Prostate gland (tissue), 2 donors: ENCODE data around the gene COIL. TPM values are rescaled to one million over a fixed set of nuclear protein-coding genes. Genes with fewer than 3 reads are reported as not detected.

Experiments
- DNase-seq: peaks from one replicate; pipeline ENCODE4 v3.0.0-alpha.2; 2019; ENCODE audit warnings: low spot score
- H3K27ac ChIP-seq, 2 donors: fragments of 200-600 bp; sonication (generic); 2 replicates each; pipeline ENCODE4 v1.5.1; 2017 to 2019
- H3K27me3 ChIP-seq: fragments of 200-600 bp; sonication (generic); replicated peaks from 2 replicates; pipeline ENCODE4 v1.5.1; 2019; ENCODE audit not compliant: insufficient read depth
- H3K36me3 ChIP-seq, 2 donors: fragments of 200-600 bp; sonication (generic); 1 replicate in 1 of 2; 2 replicates in 1 of 2; pipeline versions ENCODE4 v1.5.1 to v1.8.1; 2017 to 2019
- H3K4me1 ChIP-seq: fragments of 200-600 bp; sonication (generic); replicated peaks from 2 replicates; pipeline ENCODE4 v1.5.1; 2019
- H3K4me3 ChIP-seq, 2 donors: fragments of 200-600 bp; sonication (generic); 2 replicates each; pipeline ENCODE4 v1.5.1; 2017 to 2019
- H3K9me3 ChIP-seq: fragments of 200-600 bp; sonication (generic); 2 replicates; pipeline ENCODE4 v1.5.1; 2017
- CTCF ChIP-seq, 4 experiments: fragments of 200-600 bp in 2 of 4; fragments of 450-650 bp in 2 of 4; sonication (generic) in 2 of 4; IDR thresholded peaks; 1 replicate in 3 of 4; 2 replicates in 1 of 4; pipeline ENCODE4 v1.5.1; 2016 to 2019; ENCODE audit warnings: antibody characterized with exemption in 4 of 4, mild to moderate bottlenecking in 2 of 4, moderate library complexity in 2 of 4
- POLR2A ChIP-seq: fragments of 450-650 bp; IDR thresholded peaks from one replicate; pipeline ENCODE4 v1.6.1; 2016; ENCODE audit warnings: antibody characterized with exemption, mild to moderate bottlenecking
- POLR2AphosphoS5 ChIP-seq: sonication (generic); formaldehyde crosslinking; IDR thresholded peaks from one replicate; pipeline ENCODE4 v1.6.1; 2017; ENCODE audit warnings: antibody characterized with exemption
- WGBS: methylation state at CpG from one replicate; pipeline ENCODE4 v1.1.5; 2018; 5-methylcytosine and 5-hydroxymethylcytosine counted together
- intact Hi-C: fragments of 100-400 bp; cut with DNase I; formaldehyde crosslinking; loops from one replicate; pipeline ENCODE4 v1.14.2; 2022
- total RNA-seq, 2 donors: library from RNA; depleted of rRNA; stranded (reverse); fragments of >200 nt; gene quantifications; one replicate each; pipeline ENCODE4 v1.1.0, GENCODE V29; 2016

COIL gene
- total RNA-seq, 2 donors from 2014 or later: 14.8 to 22.3 TPM

- intact Hi-C loops: no loop called here
- Histone ChIP-seq H3K9me3 (no peaks in the 10 kb centered on the region), H3K4me3 (no peak overlapping the region), H3K36me3 (peaks cover 12 to 19% of the 10 kb centered on the region in 2 donors), H3K27ac (no peak overlapping the region), H3K4me1 (no peaks in the 10 kb centered on the region), H3K27me3 (no peaks in the 10 kb centered on the region)
- DNase-seq: no peak
- WGBS: 97% methylated on average over 4 of the region's 4 CpGs
- TF ChIP-seq POLR2AphosphoS5 (no peak), CTCF (IDR thresholded peaks at IDR 0.05) (no peak), POLR2A (no peak)
Measured at GRCh38 chr17:56902348-56902747, 58.5 kb downstream of the COIL start.

GRCh38 chr17:56899403-56899802 is 61.4 kb downstream of the COIL start:
- no peak overlapping the region for H3K4me3 ChIP-seq
- WGBS: 96% methylated on average over 7 of the region's 7 CpGs
- H3K4me1 ChIP-seq: no peaks in the 10 kb centered on the region
- peaks cover 12 to 19% of the 10 kb centered on the region in 2 donors for H3K36me3 ChIP-seq
- no peaks in the 10 kb centered on the region for H3K9me3 ChIP-seq
- DNase-seq: no peak
- TF ChIP-seq POLR2AphosphoS5: no peak
- intact Hi-C loops: no loop called here
- H3K27ac ChIP-seq: no peak overlapping the region
- H3K27me3 ChIP-seq: no peaks in the 10 kb centered on the region

- intact Hi-C loops: no loop called here
- Histone ChIP-seq H3K36me3 (peaks cover 10 to 15% of the 10 kb centered on the region in 2 donors), H3K27ac (no peak overlapping the region), H3K4me1 (no peaks in the 10 kb centered on the region), H3K27me3 (no peaks in the 10 kb centered on the region), H3K4me3 (no peak overlapping the region), H3K9me3 (no peaks in the 10 kb centered on the region)
- no peak for DNase-seq
- no peak for TF ChIP-seq CTCF (IDR thresholded peaks at IDR 0.05)
- TF ChIP-seq POLR2A: no peak
- TF ChIP-seq POLR2AphosphoS5: no peak
- WGBS: 72% methylated on average over 8 of the region's 9 CpGs
Measured at GRCh38 chr17:56898874-56899273, 62.0 kb downstream of the COIL start.

GRCh38 chr17:56897646-56898424 is 63.0 kb downstream of the COIL start:
- 92% methylated on average over 14 of the region's 14 CpGs for WGBS
- intact Hi-C loops: no loop called here
- no peak for TF ChIP-seq CTCF (IDR thresholded peaks at IDR 0.05)
- TF ChIP-seq POLR2AphosphoS5: no peak
- TF ChIP-seq POLR2A: no peak
- Histone ChIP-seq H3K4me1 (no peaks in the 10 kb centered on the region), H3K27me3 (no peaks in the 10 kb centered on the region), H3K9me3 (no peaks in the 10 kb centered on the region), H3K27ac (no peak overlapping the region), H3K4me3 (no peak overlapping the region), H3K36me3 (peaks cover 6 to 11% of the 10 kb centered on the region in 2 donors)
- no peak for DNase-seq

GRCh38 chr17:56896968-56897359 is 63.9 kb downstream of the COIL start:
- intact Hi-C loops: no loop called here
- Histone ChIP-seq H3K9me3 (no peaks in the 10 kb centered on the region), H3K27ac (no peak overlapping the region), H3K27me3 (no peaks in the 10 kb centered on the region), H3K4me1 (no peaks in the 10 kb centered on the region), H3K36me3 (peaks cover 6 to 8% of the 10 kb centered on the region in 2 donors), H3K4me3 (no peak overlapping the region)
- TF ChIP-seq POLR2AphosphoS5 (no peak), CTCF (IDR thresholded peaks at IDR 0.05) (no peak), POLR2A (no peak)
- DNase-seq: no peak
- 97% methylated on average over 4 of the region's 4 CpGs for WGBS
